ENCODE results near the gene TMEFF1.

DNA sequence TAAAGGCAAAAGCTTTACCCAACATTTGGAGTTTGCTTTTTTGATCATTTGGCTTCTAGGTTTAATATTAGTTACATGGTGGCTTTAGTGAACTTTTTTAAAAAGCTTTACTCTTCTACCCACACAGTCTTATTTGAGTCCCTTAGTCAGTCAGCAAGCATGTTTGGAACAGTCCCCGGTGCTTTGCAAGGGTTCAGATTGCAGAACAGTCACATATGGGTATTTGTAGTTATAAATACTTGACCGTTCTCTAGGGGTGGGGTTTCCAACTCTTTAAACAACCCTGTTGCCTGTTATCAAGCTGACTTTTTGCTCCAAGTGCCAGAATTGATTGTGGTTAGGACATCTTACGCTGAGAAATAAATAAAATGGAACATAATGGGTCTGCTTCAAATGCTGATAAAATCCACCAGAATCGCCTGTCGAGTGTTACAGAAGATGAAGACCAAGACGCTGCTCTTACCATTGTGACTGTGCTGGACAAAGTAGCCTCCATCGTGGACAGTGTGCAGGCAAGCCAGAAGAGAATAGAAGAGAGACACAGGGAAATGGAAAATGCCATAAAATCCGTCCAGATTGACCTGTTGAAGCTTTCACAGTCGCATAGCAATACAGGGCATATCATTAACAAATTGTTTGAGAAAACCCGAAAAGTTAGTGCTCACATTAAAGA lies 105.0 kb downstream of the TMEFF1 start, which contains the start of gene CAVIN4:
- TF ChIP-seq SUZ12 (IDR thresholded peaks at IDR 0.05) (no peak), LEF1 (IDR thresholded peaks at IDR 0.05; ENCODE audit: borderline replicate concordance) (no peak), FOXA1 (IDR thresholded peaks at IDR 0.05) (no peak), HDGF (IDR thresholded peaks at IDR 0.05; ENCODE audit: borderline replicate concordance) (no peak), BHLHE40 (IDR thresholded peaks at IDR 0.05; ENCODE audit: borderline replicate concordance) (no peak), SP1 (IDR thresholded peaks at IDR 0.05) (no peak), FOXM1 (IDR thresholded peaks at IDR 0.05; ENCODE audit: borderline replicate concordance) (no peak), ZNF384 (IDR thresholded peaks at IDR 0.05) (no peak), TARDBP (IDR thresholded peaks at IDR 0.05) (no peak), FOXK2 (IDR thresholded peaks at IDR 0.05) (no peak)

All from HEK293T (cell line).